Heart left ventricle (tissue), 16 donors: ENCODE results near the gene CDK3. TPM values are rescaled to one million over a fixed set of nuclear protein-coding genes. Genes with fewer than 3 reads are reported as not detected.

ENCODE experiments used
- ATAC-seq, 4 donors: fragments of 200-7000 bp; cut with Tn5 transposase; one replicate each; pipeline ENCODE4 v1.9.1; 2020 to 2022; ENCODE audit warnings: moderate library complexity in 4 of 4, mild to moderate bottlenecking in 3 of 4, moderate number of reproducible peaks in 1 of 4
- DNase-seq, 5 donors: peaks; one replicate each; pipeline ENCODE4 v3.0.0-alpha.2; 2020
- H3K27ac ChIP-seq, 12 donors: fragments of 200-600 bp; sonication (generic) in 4 of 12; one replicate each; pipeline versions ENCODE4 v1.5.0 to v1.8.0; 2016 to 2022; ENCODE audit warnings: mild to moderate bottlenecking in 2 of 12
- H3K27me3 ChIP-seq, 9 donors: fragments of 200-600 bp; sonication (generic) in 2 of 9; one replicate each; pipeline versions ENCODE4 v1.5.1 to v1.8.0; 2016 to 2022; ENCODE audit warnings: mild to moderate bottlenecking in 3 of 9
- H3K36me3 ChIP-seq, 9 donors: fragments of 200-600 bp; sonication (generic) in 2 of 9; one replicate each; pipeline versions ENCODE4 v1.5.0 to v1.8.0; 2018 to 2022; ENCODE audit warnings: mild to moderate bottlenecking in 2 of 9
- H3K4me1 ChIP-seq, 12 donors: fragments of 200-600 bp; sonication (generic) in 4 of 12; one replicate each; pipeline versions ENCODE4 v1.5.0 to v1.8.0; 2016 to 2022; ENCODE audit warnings: mild to moderate bottlenecking in 3 of 12
- H3K4me3 ChIP-seq, 12 donors: fragments of 200-600 bp; sonication (generic) in 4 of 12; one replicate each; pipeline versions ENCODE4 v1.5.0 to v1.8.0; 2017 to 2022; ENCODE audit warnings: mild to moderate bottlenecking in 9 of 12, moderate library complexity in 4 of 12
- H3K9me3 ChIP-seq, 12 donors: fragments of 200-600 bp; sonication (generic) in 4 of 12; one replicate each; pipeline versions ENCODE4 v1.5.0 to v1.8.0; 2016 to 2022; ENCODE audit warnings: mild to moderate bottlenecking in 1 of 12
- CTCF ChIP-seq, 12 donors: fragments of 200-600 bp; sonication (generic) in 4 of 12; IDR thresholded peaks; one replicate each; pipeline versions ENCODE4 v1.5.0 to v1.8.0; 2018 to 2022; ENCODE audit warnings: antibody characterized with exemption in 12 of 12, mild to moderate bottlenecking in 5 of 12
- POLR2A ChIP-seq, 2 donors: fragments of 450-650 bp; IDR thresholded peaks; one replicate each; pipeline ENCODE4 v1.6.1; 2017; ENCODE audit warnings: antibody characterized with exemption in 2 of 2, mild to moderate bottlenecking in 2 of 2, moderate library complexity in 2 of 2
- WGBS, 4 donors: extraction: QIAGEN DNeasy Blood & Tissue Kit in 2 of 4; methylation state at CpG; one replicate each; pipeline versions ENCODE4 v1.1.5 to v1.1.7; 2013 to 2018; 5-methylcytosine and 5-hydroxymethylcytosine counted together
- intact Hi-C, 10 donors: fragments of 100-400 bp; cut with DNase I; formaldehyde crosslinking; loops; one replicate each; pipeline versions ENCODE4 v1.11.1 to v1.14.2; 2022
- polyA plus RNA-seq, 2 donors: library from polyadenylated mRNA; stranded (reverse); fragments of 200-250 nt; gene quantifications; one replicate each; pipeline ENCODE4 v1.2.3, GENCODE V29; 2013
- total RNA-seq, 9 donors: library from RNA; depleted of rRNA in 2 of 9; stranded (reverse); fragments of >200 nt in 2 of 9; fragmentation: NEBNext Ultra II Directional in 3 of 9; extraction: Animal tissue kit (Norgen Biotek cat#: 25700) in 3 of 9; gene quantifications; one replicate each; pipeline versions ENCODE4 v1.1.0 to v1.2.4, GENCODE V29; 2016 to 2023
- donor health status: ischemic (EF 13 %, LVEDD 7.1; RV severe dilation, severe dysfunction).
- donor health status: healthy with polysubstance abuse.
- donor health status: DM: no; HTN: yes; CAD: no.
- donor health status: DM: no; HTN: no; CAD: no.
- donor health status: ischemic (EF 25% LVEDD 6.9; RV normal size, moderate dysfunction).
- donor health status: ischemic (EF 25% LVEDD 5.7; RV mildly dilated, moderate dysfunction).
- donor health status: healthy.
- donor health status: DM: yes; HTN: yes; CAD: no.
- donor health status: ischemic (EF 35%, LVEDD 5.7; RV mildly dilated, moderate dysfunction).
- donor health status: nonischemic (EF 11% LVEDD 7.7; RV severe dilation, severe dysfunction).
- donor health status: DM: yes; HTN: yes; CAD: no.
- donor health status: PGD.
- donor health status: ischemic (EF 29% LVEDD 5.4; RV normal size, mild dysfunction).
- donor health status: nonischemic (EF 23%, LVEDD 6.1; RV moderate dilation, normal function).

CDK3 gene
- total and polyA plus RNA-seq, 11 donors, result 0.46 to 3.6 (median 1.6) TPM; not detected in 2

GRCh38 chr17:76023900-76024237 lies 23.2 kb downstream of the CDK3 start:
- no peak for DNase-seq
- WGBS, 4 donors, result 93 to 96% (median 94%) methylated on average over 7 to 9 of the region's 9 CpGs

GRCh38 chr17:76024353-76024752 lies 23.7 kb downstream of the CDK3 start:
- Histone ChIP-seq H3K27ac (no peak overlapping the region), H3K36me3 (no peaks in the 10 kb centered on the region), H3K27me3 (no peaks in the 10 kb centered on the region), H3K4me3 (no peak overlapping the region), H3K9me3 (no peaks in the 10 kb centered on the region), H3K4me1 (peaks cover 0 to 2% (median under 1%) of the 10 kb centered on the region in 12 donors)
- DNase-seq, result peak in 1 of 5 donors; percentile 28
- intact Hi-C loops, result no loop called here
- ATAC-seq, result no peak
- TF ChIP-seq CTCF (IDR thresholded peaks at IDR 0.05) (no peak), POLR2A (IDR thresholded peaks at IDR 0.05) (no peak)
- 88 to 96% (median 93%) methylated on average over 3 to 9 of the region's 9 CpGs for WGBS, 4 donors

More at GRCh38 chr17:76023900-76024237, 23.2 kb downstream of the CDK3 start:
- intact Hi-C loops, result no loop called here
- TF ChIP-seq CTCF (IDR thresholded peaks at IDR 0.05), result no peak
- TF ChIP-seq POLR2A (IDR thresholded peaks at IDR 0.05), result no peak
- Histone ChIP-seq H3K27ac (no peak overlapping the region), H3K27me3 (no peaks in the 10 kb centered on the region), H3K9me3 (no peaks in the 10 kb centered on the region), H3K4me3 (no peak overlapping the region), H3K36me3 (no peaks in the 10 kb centered on the region), H3K4me1 (no peaks in the 10 kb centered on the region)
- ATAC-seq, result no peak

GRCh38 chr17:76025294-76025693 lies 24.6 kb downstream of the CDK3 start:
- Histone ChIP-seq H3K27me3 (no peaks in the 10 kb centered on the region), H3K4me3 (no peak overlapping the region), H3K4me1 (peaks cover 0 to 10% (median 5%) of the 10 kb centered on the region in 12 donors), H3K9me3 (no peaks in the 10 kb centered on the region), H3K27ac (peak overlapping the region in 1 of 12 donors; percentile 17), H3K36me3 (no peaks in the 10 kb centered on the region)
- DNase-seq (peak in 1 of 5 donors; percentile 28), ATAC-seq (no peak)
- intact Hi-C loops, result no loop called here
- TF ChIP-seq CTCF (IDR thresholded peaks at IDR 0.05) (no peak), POLR2A (IDR thresholded peaks at IDR 0.05) (no peak)
- 83 to 91% (median 90%) methylated on average over 11 to 12 of the region's 12 CpGs for WGBS, 4 donors

- 76 to 83% (median 82%) methylated on average over 10 to 15 of the region's 15 CpGs for WGBS, 4 donors
- Histone ChIP-seq H3K36me3 (no peaks in the 10 kb centered on the region), H3K4me1 (peaks cover 0 to 10% (median 5%) of the 10 kb centered on the region in 12 donors), H3K4me3 (no peak overlapping the region), H3K27me3 (no peaks in the 10 kb centered on the region), H3K9me3 (no peaks in the 10 kb centered on the region), H3K27ac (peak overlapping the region in 1 of 12 donors; percentile 57)
- DNase-seq, result no peak
- intact Hi-C loops, result no loop called here
- no peak for TF ChIP-seq CTCF (IDR thresholded peaks at IDR 0.05)
- TF ChIP-seq POLR2A (IDR thresholded peaks at IDR 0.05), result no peak
- no peak for ATAC-seq
These were observed 26.1 kb downstream of the CDK3 start for GRCh38 chr17:76026714-76027158.
